Natural killer cell treated with Interleukin-12 subunit alpha and Interleukin-12 subunit beta and Interleukin-15 and Interleukin-18, amount 100 ng/mL, for 72 hours (primary cell): ENCODE data around the gene ANKRD1. TPM values are rescaled to one million over a fixed set of nuclear protein-coding genes. Genes with fewer than 3 reads are reported as not detected.
"Not testable (repeated sequence)": the region's sequence is repeated elsewhere in the genome, so short reads cannot be mapped to it uniquely, and the experiment has no call there.

ENCODE experiments used
- ATAC-seq, 2 donors: fragments of 150-1000 bp; cut with Tn5 transposase in 1 of 2; sonication (Bioruptor Pico), chemical (Tn5 transposase) in 1 of 2; 2 replicates each; pipeline ENCODE4 v1.10.0; 2021
- DNase-seq: peaks from one replicate; pipeline ENCODE4 v3.0.0; 2022; ENCODE audit warnings: low spot score
- H3K27ac Mint-ChIP-seq, 2 donors: 1 replicate in 1 of 2; 2 replicates in 1 of 2; pipeline ENCODE4 v1.8.0; 2022; ENCODE audit warnings: mixed read lengths in 2 of 2, mild to moderate bottlenecking in 1 of 2, moderate library complexity in 1 of 2
- H3K27me3 Mint-ChIP-seq, 2 donors: 1 replicate in 1 of 2; 2 replicates in 1 of 2; pipeline ENCODE4 v1.8.0; 2022; ENCODE audit warnings: mixed read lengths in 2 of 2
- H3K36me3 Mint-ChIP-seq: one replicate; pipeline ENCODE4 v1.8.0; 2022; ENCODE audit warnings: mixed read lengths
- H3K4me1 Mint-ChIP-seq, 2 donors: 1 replicate in 1 of 2; 2 replicates in 1 of 2; pipeline ENCODE4 v1.8.0; 2022; ENCODE audit warnings: low read depth in 2 of 2, mixed read lengths in 2 of 2, mild to moderate bottlenecking in 1 of 2
- H3K4me3 Mint-ChIP-seq: one replicate; pipeline ENCODE4 v1.8.0; 2022; ENCODE audit warnings: mixed read lengths
- H3K9me3 Mint-ChIP-seq: 2 replicates; pipeline ENCODE4 v1.8.0; 2022; ENCODE audit warnings: mixed read lengths
- total RNA-seq, 2 donors: library from RNA; stranded (reverse); gene quantifications; one replicate each; pipeline ENCODE4 v1.2.3, GENCODE V29; 2022

ANKRD1 gene
- total RNA-seq, 2 donors from 2014 or later, result not detected

- H3K36me3 Mint-ChIP-seq, result no peaks in the 10 kb centered on the region
- H3K27me3 Mint-ChIP-seq, result peaks cover 13 to 24% of the 10 kb centered on the region in 2 donors
- H3K4me3 Mint-ChIP-seq, result no peak overlapping the region
- H3K9me3 Mint-ChIP-seq, result no peaks in the 10 kb centered on the region
- H3K4me1 Mint-ChIP-seq, result no peaks in the 10 kb centered on the region
- DNase-seq, result no peak
- H3K27ac Mint-ChIP-seq, result no peak overlapping the region
- ATAC-seq, result no peak
Measured at GRCh38 chr10:90912854-90913479, 7.9 kb downstream of the ANKRD1 start.

- Mint-ChIP-seq H3K27ac (no peak overlapping the region), H3K4me3 (no peak overlapping the region), H3K27me3 (peaks cover 10 to 16% of the 10 kb centered on the region in 2 donors), H3K9me3 (no peaks in the 10 kb centered on the region), H3K36me3 (no peaks in the 10 kb centered on the region), H3K4me1 (no peaks in the 10 kb centered on the region)
- DNase-seq (no peak), ATAC-seq (no peak)
Measured at GRCh38 chr10:90912174-90912573, 8.7 kb downstream of the ANKRD1 start.

- Mint-ChIP-seq H3K4me1 (peaks cover 0 to 2% of the 10 kb centered on the region in 2 donors), H3K4me3 (no peak overlapping the region), H3K9me3 (no peaks in the 10 kb centered on the region), H3K36me3 (peaks cover 3% of the 10 kb centered on the region), H3K27ac (no peak overlapping the region), H3K27me3 (peaks cover 7 to 8% of the 10 kb centered on the region in 2 donors)
- ATAC-seq (peak in 1 of 2 donors; percentile 61), DNase-seq (no peak)
Measured at GRCh38 chr10:90911133-90912051, 9.5 kb downstream of the ANKRD1 start.

GRCh38 chr10:90906596-90906995 is 14.3 kb downstream of the ANKRD1 start:
- Mint-ChIP-seq H3K27ac (peak overlapping the region in 1 of 2 donors; percentile 76), H3K4me3 (peak overlapping the region; percentile 78), H3K27me3 (no peaks in the 10 kb centered on the region), H3K4me1 (peaks cover 5 to 14% of the 10 kb centered on the region in 2 donors), H3K9me3 (no peaks in the 10 kb centered on the region), H3K36me3 (peaks cover 14% of the 10 kb centered on the region)
- ATAC-seq (peak in 1 of 2 donors; percentile 84), DNase-seq (no peak)

GRCh38 chr10:90905925-90906324 is 15.0 kb downstream of the ANKRD1 start:
- Mint-ChIP-seq H3K27me3 (no peaks in the 10 kb centered on the region), H3K27ac (peak overlapping the region; percentile 22 to 76), H3K9me3 (no peaks in the 10 kb centered on the region), H3K4me3 (peak overlapping the region; percentile 78), H3K36me3 (peaks cover 14% of the 10 kb centered on the region), H3K4me1 (peaks cover 5 to 14% of the 10 kb centered on the region in 2 donors)
- DNase-seq, result no peak
- ATAC-seq, result peak in 1 of 2 donors; percentile 78

GRCh38 chr10:90896916-90897315 is 24.0 kb downstream of the ANKRD1 start:
- H3K4me3 Mint-ChIP-seq, H3K4me1 Mint-ChIP-seq, ATAC-seq, H3K9me3 Mint-ChIP-seq, H3K27me3 Mint-ChIP-seq, DNase-seq: not testable (repeated sequence)
- Mint-ChIP-seq H3K36me3 (peaks cover 17% of the 10 kb centered on the region), H3K27ac (peak overlapping the region in 1 of 2 donors; percentile 15)

GRCh38 chr10:90893190-90893589 is 27.7 kb downstream of the ANKRD1 start:
- no peak overlapping the region for H3K4me3 Mint-ChIP-seq
- DNase-seq, result no peak
- peaks cover 0 to 2% of the 10 kb centered on the region in 2 donors for H3K4me1 Mint-ChIP-seq
- H3K27me3 Mint-ChIP-seq, result no peaks in the 10 kb centered on the region
- H3K9me3 Mint-ChIP-seq, result no peaks in the 10 kb centered on the region
- H3K36me3 Mint-ChIP-seq, result peaks cover 33% of the 10 kb centered on the region
- H3K27ac Mint-ChIP-seq, result no peak overlapping the region
- no peak for ATAC-seq

GRCh38 chr10:90890347-90890746 is 30.5 kb downstream of the ANKRD1 start:
- H3K9me3 Mint-ChIP-seq, result no peaks in the 10 kb centered on the region
- H3K4me1 Mint-ChIP-seq, result no peaks in the 10 kb centered on the region
- no peak overlapping the region for H3K27ac Mint-ChIP-seq
- ATAC-seq (no peak), DNase-seq (no peak)
- no peaks in the 10 kb centered on the region for H3K27me3 Mint-ChIP-seq
- no peak overlapping the region for H3K4me3 Mint-ChIP-seq
- peaks cover 51% of the 10 kb centered on the region for H3K36me3 Mint-ChIP-seq

GRCh38 chr10:90889636-90890035 is 31.3 kb downstream of the ANKRD1 start:
- H3K36me3 Mint-ChIP-seq, result peaks cover 52% of the 10 kb centered on the region
- H3K27ac Mint-ChIP-seq, result no peak overlapping the region
- DNase-seq, result no peak
- no peaks in the 10 kb centered on the region for H3K9me3 Mint-ChIP-seq
- H3K4me1 Mint-ChIP-seq, result no peaks in the 10 kb centered on the region
- no peak for ATAC-seq
- no peaks in the 10 kb centered on the region for H3K27me3 Mint-ChIP-seq
- H3K4me3 Mint-ChIP-seq, result no peak overlapping the region

GRCh38 chr10:90888387-90888786 is 32.5 kb downstream of the ANKRD1 start:
- no peak for ATAC-seq

GRCh38 chr10:90887555-90887954 is 33.3 kb downstream of the ANKRD1 start:
- no peak for ATAC-seq
- peaks cover 41% of the 10 kb centered on the region for H3K36me3 Mint-ChIP-seq
- H3K4me3 Mint-ChIP-seq, result no peak overlapping the region
- H3K4me1 Mint-ChIP-seq, result no peaks in the 10 kb centered on the region
- no peaks in the 10 kb centered on the region for H3K9me3 Mint-ChIP-seq
- H3K27ac Mint-ChIP-seq, result no peak overlapping the region
- DNase-seq, result no peak
- no peaks in the 10 kb centered on the region for H3K27me3 Mint-ChIP-seq

More at GRCh38 chr10:90888387-90888786, 32.5 kb downstream of the ANKRD1 start:
- Mint-ChIP-seq H3K27ac (no peak overlapping the region), H3K9me3 (no peaks in the 10 kb centered on the region), H3K36me3 (peaks cover 43% of the 10 kb centered on the region), H3K4me3 (no peak overlapping the region), H3K27me3 (no peaks in the 10 kb centered on the region), H3K4me1 (no peaks in the 10 kb centered on the region)
- no peak for DNase-seq

- Mint-ChIP-seq H3K27ac (no peak overlapping the region), H3K36me3 (peaks cover 27% of the 10 kb centered on the region)
- no peak for ATAC-seq
Measured at GRCh38 chr10:90885176-90885575, 35.7 kb downstream of the ANKRD1 start.

GRCh38 chr10:90884431-90884830 is 36.5 kb downstream of the ANKRD1 start:
- Mint-ChIP-seq H3K4me1 (peaks cover 0 to 2% of the 10 kb centered on the region in 2 donors), H3K9me3 (no peaks in the 10 kb centered on the region), H3K27me3 (no peaks in the 10 kb centered on the region), H3K4me3 (no peak overlapping the region), H3K27ac (no peak overlapping the region), H3K36me3 (peaks cover 29% of the 10 kb centered on the region)
- ATAC-seq (no peak), DNase-seq (no peak)

More at GRCh38 chr10:90885176-90885575, 35.7 kb downstream of the ANKRD1 start:
- Mint-ChIP-seq H3K9me3 (no peaks in the 10 kb centered on the region), H3K27me3 (no peaks in the 10 kb centered on the region), H3K4me3 (no peak overlapping the region), H3K4me1 (peaks cover 0 to 2% of the 10 kb centered on the region in 2 donors)
- DNase-seq, result no peak
